Measurements from ENCODE around the gene NEK11.
A peak's percentile ranks its signal among the peaks of the same experiment; 100 is the strongest.
"Not testable (repeated sequence)": the region's sequence is repeated elsewhere in the genome, so short reads cannot be mapped to it uniquely, and the experiment has no call there.

The NEK11 gene

GRCh38 chr3:131353986-131354385 is 327.3 kb downstream of the NEK11 start:
- FAIRE-seq, result no peak
- no peak for DNase-seq (ENCODE audit: low spot score)

GRCh38 chr3:131356006-131356595 is 329.4 kb downstream of the NEK11 start:
- DNase-seq (ENCODE audit: low spot score), result no peak
- no peak for FAIRE-seq

DNA sequence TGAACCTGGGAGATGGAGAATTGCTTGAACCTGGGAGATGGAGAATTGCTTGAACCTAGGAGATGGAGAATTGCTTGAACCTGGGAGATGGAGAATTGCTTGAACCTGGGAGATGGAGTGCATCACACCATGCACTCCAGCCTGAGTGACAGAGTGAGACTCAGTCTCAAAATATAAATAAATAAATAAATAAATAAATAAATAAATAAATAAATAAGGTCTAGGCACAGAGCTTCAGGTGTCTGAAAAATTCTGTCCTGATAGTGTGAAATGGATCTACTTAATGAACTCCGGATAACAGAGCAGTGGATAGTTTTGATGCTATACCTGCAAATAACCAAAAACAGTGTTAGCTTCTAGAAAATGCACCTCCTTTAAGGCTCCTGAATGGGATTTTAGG is 330.6 kb downstream of the NEK11 start:
- no peak for DNase-seq (ENCODE audit: low spot score)
- FAIRE-seq, result no peak

DNA sequence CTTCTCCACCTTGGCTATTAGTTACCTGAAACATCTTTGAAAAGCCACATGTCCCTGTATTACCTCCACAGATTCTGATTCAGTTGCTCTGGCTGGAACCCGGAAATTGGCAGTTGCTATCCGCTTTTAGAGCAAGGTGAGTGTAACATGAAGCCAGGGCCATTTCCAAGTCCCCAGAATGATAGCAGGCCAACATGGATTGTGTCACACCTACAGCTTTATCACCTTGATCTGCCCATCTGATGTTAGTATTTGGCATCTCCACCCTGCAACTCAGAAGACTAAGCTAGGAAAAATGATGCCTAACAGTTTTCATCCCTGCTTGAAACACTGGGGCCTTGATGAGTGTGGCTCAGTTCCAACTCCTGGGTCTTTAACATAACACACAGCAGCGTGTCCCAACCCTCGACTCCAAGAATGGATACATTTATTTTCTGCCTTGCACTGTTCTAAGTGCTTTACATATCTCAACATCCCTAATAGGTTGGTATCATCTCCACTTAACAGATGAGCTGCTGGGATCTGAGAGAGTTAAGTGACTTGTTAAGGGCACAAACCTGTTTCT is 333.6 kb downstream of the NEK11 start:
- DNase-seq (ENCODE audit: low spot score) (no peak), FAIRE-seq (no peak)

- peak; percentile 50 for DNase-seq (ENCODE audit: low spot score)
- not testable (repeated sequence) for FAIRE-seq
These were observed 334.4 kb downstream of the NEK11 start for GRCh38 chr3:131361066-131361463.

DNA sequence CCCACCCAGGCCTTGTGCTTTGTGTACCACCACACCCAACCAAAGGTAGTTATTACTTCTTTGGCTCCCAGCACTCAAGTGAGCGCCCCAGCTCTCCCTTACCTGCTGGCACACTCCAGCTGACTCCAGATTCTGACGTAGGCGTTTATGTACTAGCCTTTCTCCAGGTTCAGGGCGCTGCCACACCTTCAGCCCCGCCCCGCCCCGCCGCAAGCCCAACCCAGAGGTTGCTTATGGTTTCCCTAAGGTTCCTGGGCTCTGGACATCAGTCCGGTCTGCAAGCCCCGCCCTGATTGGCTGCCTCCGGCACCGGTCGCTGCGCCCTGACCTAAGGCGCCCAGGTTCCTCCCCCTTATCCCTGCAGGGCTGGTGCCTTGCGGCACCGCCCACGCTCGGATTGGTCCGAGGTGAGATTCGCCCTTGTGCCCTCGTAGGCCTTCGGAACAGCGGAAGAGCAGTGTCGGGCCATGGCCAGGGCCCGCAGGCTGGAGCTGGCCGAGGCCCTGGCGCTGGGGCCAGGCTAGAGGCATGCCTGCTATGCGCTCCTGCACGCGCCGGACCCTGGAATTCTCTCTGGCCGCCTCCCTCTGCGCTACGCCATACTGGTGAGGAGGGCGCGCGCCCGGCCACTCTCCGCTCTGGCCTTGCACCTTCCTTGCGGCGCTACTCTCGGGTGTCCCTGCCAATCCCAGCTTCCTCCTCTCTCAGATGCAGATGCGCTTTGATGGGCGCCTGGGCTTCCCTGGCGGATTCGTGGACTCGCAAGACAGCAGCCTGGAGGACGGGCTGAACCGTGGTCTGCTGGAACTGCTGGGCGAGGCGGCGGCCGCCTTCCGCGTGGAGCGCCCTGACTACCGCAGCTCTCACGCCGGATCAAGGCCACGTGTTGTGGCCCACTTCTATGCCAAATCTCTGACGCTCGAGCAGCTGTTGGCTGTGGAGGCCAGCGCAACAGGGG is 335.1 kb downstream of the NEK11 start:
- FAIRE-seq (peak; percentile 92), DNase-seq (ENCODE audit: low spot score) (peak; percentile 96)

DNA sequence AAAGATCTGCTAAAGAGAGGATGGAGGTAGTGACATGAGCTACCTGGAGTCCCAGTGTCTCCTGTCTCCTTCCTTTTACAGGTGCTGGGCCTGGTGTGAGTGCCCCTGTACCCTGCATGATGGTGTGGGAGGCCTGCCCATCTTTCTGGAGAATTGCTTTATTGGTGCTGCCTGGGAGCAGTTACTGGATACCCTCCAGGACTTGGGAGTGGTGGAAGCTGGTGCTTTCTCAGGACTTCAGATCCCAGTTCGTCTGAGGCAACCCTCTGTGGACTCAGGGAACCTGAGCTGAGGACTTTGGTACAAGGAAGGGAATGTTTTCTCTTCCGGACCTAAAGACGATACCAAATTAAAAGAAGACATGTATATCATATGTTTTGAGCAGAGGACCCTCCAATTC is 336.6 kb downstream of the NEK11 start:
- no peak for DNase-seq (ENCODE audit: low spot score)
- FAIRE-seq, result no peak

GRCh38 chr3:131370935-131371687 is 344.4 kb downstream of the NEK11 start:
- DNase-seq (ENCODE audit: low spot score), result no peak
- no peak for FAIRE-seq

DNA sequence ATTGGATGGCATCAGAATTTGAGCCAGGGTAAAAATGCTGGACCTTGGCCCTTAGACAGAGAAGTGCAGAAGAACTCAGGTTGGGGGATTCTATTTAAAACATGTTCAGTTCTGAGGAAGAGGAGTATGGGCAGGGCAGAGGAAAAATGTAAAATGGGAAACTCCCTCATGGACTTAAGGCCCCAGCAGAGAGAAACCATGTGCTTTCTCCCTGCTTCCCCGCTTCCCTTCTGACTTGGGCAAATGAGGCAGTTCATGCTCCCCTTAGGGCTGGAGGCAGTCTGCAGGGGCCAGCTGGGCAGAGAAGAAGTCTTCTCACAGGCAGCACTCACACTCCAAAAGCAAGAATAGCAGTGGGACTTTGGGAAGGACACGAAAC is 345.0 kb downstream of the NEK11 start:
- FAIRE-seq, result no peak
- DNase-seq (ENCODE audit: low spot score), result no peak

GRCh38 chr3:131374741-131375140 is 348.1 kb downstream of the NEK11 start:
- FAIRE-seq (no peak), DNase-seq (ENCODE audit: low spot score) (no peak)

DNA sequence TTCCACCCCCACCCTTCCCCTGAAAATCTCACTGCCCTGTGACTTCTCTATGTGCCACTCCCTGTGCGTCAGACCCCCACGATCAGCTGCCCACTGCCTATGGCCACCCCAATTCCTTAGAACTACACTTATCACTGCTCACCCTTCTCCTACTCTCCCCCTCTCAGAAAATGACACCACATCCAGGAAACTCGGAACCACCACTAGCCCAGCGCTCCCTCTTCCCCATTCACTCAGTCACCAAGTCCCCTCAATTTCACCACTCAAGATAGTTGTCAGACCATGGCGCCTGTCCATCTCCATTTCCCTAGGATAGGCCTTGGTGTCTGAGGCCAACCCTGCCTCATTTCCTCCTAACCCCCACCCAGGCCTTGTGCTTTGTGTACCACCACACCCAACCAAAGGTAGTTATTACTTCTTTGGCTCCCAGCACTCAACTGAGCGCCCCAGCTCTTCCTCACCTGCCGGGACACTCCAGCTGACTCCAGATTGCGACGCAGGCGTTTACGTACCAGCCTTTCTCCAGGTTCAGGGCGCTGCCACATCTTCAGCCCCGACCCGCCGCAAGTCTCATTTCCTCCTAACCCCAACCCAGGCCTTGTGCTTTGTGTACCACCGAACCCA is 354.3 kb downstream of the NEK11 start:
- FAIRE-seq; DNase-seq (ENCODE audit: low spot score): not testable (repeated sequence)

DNA sequence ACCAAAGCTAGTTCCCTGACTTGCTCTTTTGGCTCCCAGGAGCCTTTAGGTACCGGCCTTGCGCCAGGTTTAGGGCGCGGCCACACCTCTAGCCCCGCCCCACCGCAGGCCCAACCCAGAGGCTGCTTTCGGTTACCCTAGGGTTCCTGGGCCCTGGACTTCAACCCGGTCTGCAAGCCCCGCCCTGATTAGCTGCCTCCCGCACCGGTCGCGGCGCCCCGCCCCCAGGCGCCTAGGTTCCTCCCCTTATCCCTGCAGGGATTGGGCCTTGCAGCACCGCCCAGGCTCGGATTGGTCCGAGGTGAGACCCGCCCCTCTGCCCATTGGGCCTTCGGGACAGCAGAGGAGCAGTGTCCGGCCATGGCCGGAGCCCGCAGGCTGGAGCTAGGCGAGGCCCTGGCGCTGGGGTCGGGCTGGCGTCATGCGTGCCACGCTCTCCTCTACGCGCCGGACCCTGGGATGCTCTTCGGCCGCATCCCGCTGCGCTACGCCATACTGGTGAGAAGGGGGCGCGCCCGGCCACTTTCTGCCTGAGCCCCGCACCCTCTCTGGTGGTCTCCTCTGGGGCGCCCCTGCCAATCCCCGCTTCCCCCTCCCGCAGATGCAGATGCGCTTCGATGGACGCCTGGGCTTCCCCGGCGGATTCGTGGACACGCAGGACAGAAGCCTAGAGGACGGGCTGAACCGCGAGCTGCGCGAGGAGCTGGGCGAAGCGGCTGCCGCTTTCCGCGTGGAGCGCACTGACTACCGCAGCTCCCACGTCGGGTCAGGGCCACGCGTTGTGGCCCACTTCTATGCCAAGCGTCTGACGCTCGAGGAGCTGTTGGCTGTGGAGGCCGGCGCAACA is 355.0 kb downstream of the NEK11 start, which contains the start of gene NUDT16:
TSS of gene NUDT16 (plus strand) at position 330 of the 847 bp plus-strand sequence. CDS start at position 361, 31 bp downstream.
- DNase-seq (ENCODE audit: low spot score), result peak; percentile 95
- FAIRE-seq, result peak; percentile 94

- DNase-seq (ENCODE audit: low spot score) (no peak), FAIRE-seq (no peak)
These were observed 359.9 kb downstream of the NEK11 start for GRCh38 chr3:131386429-131387165.

GRCh38 chr3:131387796-131388489 is 361.3 kb downstream of the NEK11 start:
- DNase-seq (ENCODE audit: low spot score) (no peak), FAIRE-seq (no peak)

- FAIRE-seq, result no peak
- DNase-seq (ENCODE audit: low spot score), result no peak
These were observed 361.8 kb downstream of the NEK11 start for GRCh38 chr3:131388490-131388799.

DNA sequence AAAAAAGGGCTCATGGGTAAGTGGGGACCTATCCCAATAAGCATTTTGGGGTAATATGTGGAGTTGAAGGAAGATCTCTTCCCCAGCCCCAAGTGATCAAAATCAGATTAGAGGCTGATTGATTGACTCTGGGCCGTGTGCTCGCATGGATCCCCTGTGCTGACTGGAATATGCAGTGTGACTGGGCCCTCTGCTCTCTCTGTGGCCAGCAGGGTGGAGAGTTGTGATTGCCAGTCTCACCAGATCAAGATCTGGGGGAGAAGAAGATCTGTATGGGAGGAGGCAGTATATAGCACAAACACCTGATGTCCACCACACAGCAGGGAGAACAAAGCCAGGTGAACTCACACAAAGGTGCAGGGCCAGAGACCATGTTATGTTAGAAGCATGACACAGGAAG is 363.7 kb downstream of the NEK11 start:
- DNase-seq (ENCODE audit: low spot score) (no peak), FAIRE-seq (no peak)

DNA sequence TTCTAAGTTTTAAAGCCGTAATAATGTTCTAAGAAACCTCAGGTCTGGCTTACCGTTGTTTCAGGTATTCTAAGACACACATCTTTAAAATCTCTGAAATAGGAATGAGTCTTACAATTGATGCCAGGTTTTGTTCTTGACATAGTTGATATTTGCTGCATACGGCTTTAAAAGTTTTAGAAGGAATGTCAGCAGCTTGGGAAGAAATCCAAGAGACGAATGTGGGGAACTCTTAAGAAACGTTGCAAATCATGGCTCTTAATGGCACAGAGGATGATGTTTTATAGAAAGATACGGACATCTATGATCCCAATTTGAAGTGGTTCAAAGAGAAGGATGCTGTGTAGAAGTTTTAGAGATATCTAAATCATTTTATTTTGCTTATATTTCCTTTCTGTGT is 366.4 kb downstream of the NEK11 start:
- FAIRE-seq (no peak), DNase-seq (ENCODE audit: low spot score) (no peak)

- DNase-seq (ENCODE audit: low spot score) (no peak), FAIRE-seq (no peak)
These were observed 367.2 kb downstream of the NEK11 start for GRCh38 chr3:131393868-131394267.

GRCh38 chr3:131394400-131394799 is 367.7 kb downstream of the NEK11 start:
- FAIRE-seq (no peak), DNase-seq (ENCODE audit: low spot score) (no peak)

Data from RCC 7860 (cell line).